Activated B cell treated with CpG ODN at 0.5 μM for 24 hours (primary cell): ENCODE data around the gene GORAB. TPM values are rescaled to one million over a fixed set of nuclear protein-coding genes. Genes with fewer than 3 reads are reported as not detected.

Experiments used
- ATAC-seq: fragments of 200-7000 bp; cut with Tn5 transposase; one replicate; pipeline ENCODE4 v1.10.0; 2021; ENCODE audit warnings: low read depth, mild to moderate bottlenecking, moderate library complexity
- CTCF ChIA-PET: fragments of 350-600 bp; sonication (Branson Sonifier 250); formaldehyde crosslinking; loops from one replicate; lab custom pipeline; 2021; ENCODE audit warnings: antibody characterized with exemption; lab: Charles Lee
- POLR2A ChIA-PET: fragments of 350-600 bp; sonication (Branson Sonifier 250); formaldehyde crosslinking; loops from one replicate; lab custom pipeline; 2021; ENCODE audit warnings: antibody characterized with exemption; lab: Charles Lee
- DNase-seq: peaks from one replicate; pipeline ENCODE4 v3.0.0; 2022
- H3K27ac Mint-ChIP-seq: one replicate; pipeline ENCODE4 v1.8.0; 2020; ENCODE audit warnings: mixed read lengths
- H3K27me3 Mint-ChIP-seq: one replicate; pipeline ENCODE4 v1.8.0; 2021; ENCODE audit warnings: mixed read lengths
- H3K36me3 Mint-ChIP-seq: one replicate; pipeline ENCODE4 v1.8.0; 2021; ENCODE audit warnings: low read depth, mixed read lengths
- H3K4me1 Mint-ChIP-seq: one replicate; pipeline ENCODE4 v1.8.0; 2021; ENCODE audit warnings: mixed read lengths
- H3K4me3 Mint-ChIP-seq: one replicate; pipeline ENCODE4 v1.8.0; 2020; ENCODE audit warnings: mild to moderate bottlenecking, mixed read lengths
- H3K9me3 Mint-ChIP-seq: one replicate; pipeline ENCODE4 v1.8.0; 2020; ENCODE audit warnings: mixed read lengths
- intact Hi-C: fragments of 100-400 bp; cut with micrococcal nuclease; formaldehyde crosslinking; loops from one replicate; pipeline ENCODE4 v1.15.1; 2024
- total RNA-seq: library from RNA; stranded (reverse); gene quantifications from 2 replicates; pipeline ENCODE4 v1.2.3, GENCODE V29; 2022
- TF ChIP-seq, protein P1 (sequence below): fragments of 200-600 bp; IDR thresholded peaks from one replicate; pipeline ENCODE4 v1.8.0; 2022; ENCODE audit warnings: antibody characterized with exemption, mild to moderate bottlenecking

The GORAB gene
- total RNA-seq, 1 donor from 2014 or later = 20.0 TPM

DNA sequence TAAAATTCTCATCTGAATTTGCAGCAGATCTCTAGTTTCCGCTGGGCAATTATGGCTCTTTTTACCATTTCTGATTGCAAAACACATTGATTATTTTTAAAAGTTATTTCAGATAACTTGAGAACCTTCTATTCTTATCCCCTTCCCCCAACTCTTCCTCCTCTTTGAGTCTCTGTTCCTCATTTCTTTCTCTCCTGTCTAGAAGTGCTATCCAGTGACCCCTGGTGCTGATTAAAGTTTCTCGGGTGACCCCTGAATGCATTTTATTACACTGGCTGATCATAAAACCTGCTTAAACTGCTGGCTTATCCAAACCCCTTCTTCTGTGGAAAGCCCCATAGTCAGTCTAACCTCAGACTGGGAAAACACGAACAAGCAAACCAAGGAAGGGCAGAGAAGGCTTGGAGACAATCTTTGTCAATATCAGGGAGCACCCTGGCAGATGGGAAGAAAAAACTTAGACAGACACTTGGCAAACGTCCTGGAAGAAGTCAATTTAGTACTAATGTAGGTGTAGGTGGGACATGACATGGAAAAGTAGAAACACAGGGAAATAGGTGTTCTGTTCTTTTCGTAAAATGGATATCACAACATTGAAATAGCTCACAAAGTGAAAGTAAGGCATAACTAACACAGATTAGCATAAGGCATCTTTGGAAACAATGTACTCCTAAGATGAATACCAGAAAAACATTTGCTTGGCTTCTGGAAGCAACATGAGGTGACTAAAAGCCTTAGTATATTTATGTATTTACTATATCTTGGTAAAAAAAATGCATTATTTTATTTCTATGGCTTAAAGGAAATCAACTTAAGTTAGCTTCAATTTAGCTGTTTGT, 61.4 kb downstream of the GORAB start:
- DNase-seq (no peak), ATAC-seq (no peak)
- POLR2A ChIA-PET = no interaction called here
- Mint-ChIP-seq H3K4me1 (no peaks in the 10 kb centered on the region), H3K27ac (no peak overlapping the region), H3K9me3 (peaks cover 15% of the 10 kb centered on the region), H3K27me3 (peaks cover 25% of the 10 kb centered on the region), H3K36me3 (no peaks in the 10 kb centered on the region), H3K4me3 (no peak overlapping the region)
- intact Hi-C loops = no loop called here
- CTCF ChIA-PET = no interaction called here
- TF ChIP-seq, protein P1, sequence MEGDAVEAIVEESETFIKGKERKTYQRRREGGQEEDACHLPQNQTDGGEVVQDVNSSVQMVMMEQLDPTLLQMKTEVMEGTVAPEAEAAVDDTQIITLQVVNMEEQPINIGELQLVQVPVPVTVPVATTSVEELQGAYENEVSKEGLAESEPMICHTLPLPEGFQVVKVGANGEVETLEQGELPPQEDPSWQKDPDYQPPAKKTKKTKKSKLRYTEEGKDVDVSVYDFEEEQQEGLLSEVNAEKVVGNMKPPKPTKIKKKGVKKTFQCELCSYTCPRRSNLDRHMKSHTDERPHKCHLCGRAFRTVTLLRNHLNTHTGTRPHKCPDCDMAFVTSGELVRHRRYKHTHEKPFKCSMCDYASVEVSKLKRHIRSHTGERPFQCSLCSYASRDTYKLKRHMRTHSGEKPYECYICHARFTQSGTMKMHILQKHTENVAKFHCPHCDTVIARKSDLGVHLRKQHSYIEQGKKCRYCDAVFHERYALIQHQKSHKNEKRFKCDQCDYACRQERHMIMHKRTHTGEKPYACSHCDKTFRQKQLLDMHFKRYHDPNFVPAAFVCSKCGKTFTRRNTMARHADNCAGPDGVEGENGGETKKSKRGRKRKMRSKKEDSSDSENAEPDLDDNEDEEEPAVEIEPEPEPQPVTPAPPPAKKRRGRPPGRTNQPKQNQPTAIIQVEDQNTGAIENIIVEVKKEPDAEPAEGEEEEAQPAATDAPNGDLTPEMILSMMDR = no peak

DNA sequence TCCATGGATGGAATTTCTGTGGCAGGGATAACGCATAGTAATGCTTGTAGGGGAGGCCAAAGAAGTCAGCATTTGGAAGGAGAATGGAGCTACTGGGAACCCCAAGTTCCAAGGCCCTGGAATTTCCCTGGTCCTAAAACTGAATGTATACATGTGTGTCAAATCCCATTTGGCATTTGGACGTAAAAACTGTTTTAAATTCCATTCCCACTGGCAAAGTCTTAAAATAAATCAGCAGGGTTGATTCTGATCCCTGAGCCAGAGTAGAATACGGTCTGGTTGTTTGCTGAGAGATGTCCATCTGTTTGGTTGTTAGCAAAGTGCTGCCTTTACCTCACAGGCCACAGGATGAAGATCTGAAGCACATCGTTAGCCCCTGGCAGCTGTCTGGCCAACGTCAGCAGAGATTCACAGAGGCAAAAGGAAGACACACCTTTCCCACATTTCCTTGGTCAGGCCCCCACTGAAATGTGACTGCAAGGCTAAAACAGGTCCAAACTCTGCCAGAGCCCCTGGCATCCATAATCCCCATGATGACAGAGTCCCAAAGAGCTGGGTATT, 62.2 kb downstream of the GORAB start:
- H3K4me3 Mint-ChIP-seq = no peak overlapping the region
- DNase-seq = no peak
- ChIA-PET POLR2A (no interaction called here), CTCF (no interaction called here)
- no peaks in the 10 kb centered on the region for H3K4me1 Mint-ChIP-seq
- peaks cover 15% of the 10 kb centered on the region for H3K9me3 Mint-ChIP-seq
- H3K36me3 Mint-ChIP-seq = no peaks in the 10 kb centered on the region
- TF ChIP-seq, protein P1 = no peak
- intact Hi-C loops = no loop called here
- H3K27me3 Mint-ChIP-seq = peaks cover 20% of the 10 kb centered on the region
- no peak overlapping the region for H3K27ac Mint-ChIP-seq
- no peak for ATAC-seq

DNA sequence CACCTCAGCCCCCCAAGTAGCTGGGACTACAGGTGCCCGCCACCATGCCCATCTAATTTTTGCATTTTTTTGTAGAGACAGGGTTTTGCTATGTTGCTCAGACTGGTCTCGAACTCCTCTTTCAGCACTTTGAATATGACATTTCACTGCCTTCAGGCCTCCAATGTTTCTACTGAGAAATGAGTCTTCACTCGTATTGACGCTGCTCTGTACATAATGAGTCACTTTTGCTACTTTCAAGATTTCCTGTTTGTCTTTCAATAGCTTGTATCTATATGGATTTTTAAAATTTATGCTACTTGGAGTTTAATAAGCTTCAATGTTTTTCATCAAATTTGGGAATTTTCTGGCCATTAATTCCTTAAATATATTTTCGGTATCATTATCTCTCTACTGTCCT, 64.7 kb downstream of the GORAB start:
- ChIA-PET POLR2A (no interaction called here), CTCF (no interaction called here)
- DNase-seq (no peak), ATAC-seq (no peak)
- Mint-ChIP-seq H3K4me3 (no peak overlapping the region), H3K27me3 (peaks cover 6% of the 10 kb centered on the region), H3K9me3 (peaks cover 21% of the 10 kb centered on the region), H3K36me3 (no peaks in the 10 kb centered on the region), H3K27ac (no peak overlapping the region), H3K4me1 (no peaks in the 10 kb centered on the region)
- TF ChIP-seq, protein P1 = no peak
- intact Hi-C loops = no loop called here

DNA sequence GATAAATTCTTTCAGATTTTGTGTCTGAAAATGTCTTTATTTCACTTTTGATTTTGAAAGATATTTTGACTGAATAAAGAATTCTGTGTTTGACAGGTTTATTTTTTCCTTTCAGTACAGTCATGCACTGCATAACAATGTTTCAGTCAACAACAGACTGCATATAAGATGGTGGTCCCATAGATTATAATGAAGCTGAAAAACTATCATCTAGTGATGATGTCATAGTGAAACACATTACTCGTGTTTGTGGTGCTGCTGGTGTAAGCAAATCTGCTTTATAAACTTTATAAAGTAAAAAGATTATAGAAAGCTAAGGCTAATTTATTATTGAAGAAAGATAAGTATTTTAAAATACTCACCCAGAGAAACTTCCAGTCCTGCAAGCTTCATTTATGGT, 66.7 kb downstream of the GORAB start:
- H3K9me3 Mint-ChIP-seq = peaks cover 33% of the 10 kb centered on the region
- H3K36me3 Mint-ChIP-seq = no peaks in the 10 kb centered on the region
- no peak overlapping the region for H3K4me3 Mint-ChIP-seq
- TF ChIP-seq, protein P1 = no peak
- no peaks in the 10 kb centered on the region for H3K4me1 Mint-ChIP-seq
- DNase-seq = no peak
- ChIA-PET POLR2A (no interaction called here), CTCF (no interaction called here)
- no peak overlapping the region for H3K27ac Mint-ChIP-seq
- no peak for ATAC-seq
- H3K27me3 Mint-ChIP-seq = no peaks in the 10 kb centered on the region
- intact Hi-C loops = no loop called here

DNA sequence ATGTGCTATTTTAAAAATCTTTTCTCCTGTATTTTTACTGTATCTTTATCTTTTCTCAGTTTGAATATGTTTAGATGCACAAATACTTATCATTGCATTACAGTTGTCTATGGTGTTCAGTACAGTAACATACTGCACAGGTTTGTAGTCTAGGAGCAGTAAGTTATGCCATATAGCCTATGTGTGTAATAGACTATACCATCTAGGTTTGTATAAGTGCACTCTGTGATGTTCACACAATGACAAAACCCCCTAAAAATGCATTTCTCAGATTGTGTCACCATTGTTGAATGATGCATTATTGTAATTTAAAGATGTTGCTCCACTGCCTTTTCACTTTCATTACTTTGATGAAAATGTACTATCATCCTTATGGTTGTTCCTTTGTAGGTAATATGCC, 67.1 kb downstream of the GORAB start:
- no peaks in the 10 kb centered on the region for H3K27me3 Mint-ChIP-seq
- CTCF ChIA-PET = no interaction called here
- H3K9me3 Mint-ChIP-seq = peaks cover 33% of the 10 kb centered on the region
- TF ChIP-seq, protein P1 = no peak
- DNase-seq (no peak), ATAC-seq (no peak)
- POLR2A ChIA-PET = no interaction called here
- H3K4me3 Mint-ChIP-seq = no peak overlapping the region
- no peaks in the 10 kb centered on the region for H3K36me3 Mint-ChIP-seq
- H3K27ac Mint-ChIP-seq = no peak overlapping the region
- intact Hi-C loops = no loop called here
- no peaks in the 10 kb centered on the region for H3K4me1 Mint-ChIP-seq
